HepG2 (cell line): Measurements from ENCODE around the gene BCL2L1. TPM values are rescaled to one million over a fixed set of nuclear protein-coding genes. Genes with fewer than 3 reads are reported as not detected.

Experiments
- ATAC-seq: fragments of 200-7000 bp; cut with Tn5 transposase; 3 replicates; pipeline ENCODE4 v1.9.1; 2020; ENCODE audit warnings: mild to moderate bottlenecking, moderate library complexity
- BruUV-seq: library from RNA; stranded (reverse); fragments of 400-500 nt; replicated peaks from 2 replicates; lab custom pipeline; 2021; lab: Mats Ljungman, UMichigan
- CTCF ChIA-PET: fragments of 300-600 bp; formaldehyde crosslinking; extraction: SDS; loops from one replicate; lab custom pipeline; 2021; ENCODE audit warnings: low total read pairs, inconsistent platforms, low intra/inter-chr PET ratio; lab: Yijun Ruan, JAX
- POLR2A ChIA-PET: fragments of 350-600 bp; sonication (Branson Sonifier 250); formaldehyde crosslinking; loops from one replicate; lab custom pipeline; 2020; ENCODE audit warnings: antibody characterized with exemption, inconsistent platforms; lab: Yijun Ruan, JAX
- DNase-seq: peaks from one replicate; pipeline ENCODE4 v3.0.0-alpha.2; 2015; ENCODE audit warnings: low spot score
- FAIRE-seq: peaks from 3 replicates; lab custom pipeline; 2011; peaks lifted over from hg19 to GRCh38; lab: Jason Lieb, UNC
- H2AFZ ChIP-seq: one replicate; pipeline ENCODE4 v1.6.1; 2011; ENCODE audit warnings: low read length, inconsistent platforms
- H3K27ac ChIP-seq: fragments of 300-600 bp; 3 replicates; pipeline ENCODE4 v1.8.0; 2011; ENCODE audit warnings: mixed run types, mild to moderate bottlenecking, mixed read lengths, low read length, inconsistent platforms; ENCODE audit not compliant: insufficient read depth; ENCODE audit errors: extremely low read length
- H3K27me3 ChIP-seq, 2 experiments: fragments of 200-600 bp in 1 of 2; 2 replicates in 1 of 2; 3 replicates in 1 of 2; pipeline versions ENCODE4 v1.6.0 to v1.8.0; 2011; ENCODE audit warnings: low read length in 2 of 2, mild to moderate bottlenecking in 2 of 2, moderate library complexity in 2 of 2, inconsistent platforms in 1 of 2; ENCODE audit not compliant: insufficient read depth in 2 of 2, control insufficient read depth in 1 of 2
- H3K36me3 ChIP-seq, 2 experiments: fragments of 200-600 bp in 1 of 2; replicated peaks in 1 of 2; 2 replicates in 1 of 2; 3 replicates in 1 of 2; pipeline versions ENCODE4 v1.5.1 to v1.8.0; 2011; ENCODE audit warnings: low read length in 2 of 2, inconsistent platforms in 1 of 2; ENCODE audit not compliant: insufficient read depth in 2 of 2, control insufficient read depth in 1 of 2
- H3K4me1 ChIP-seq: 2 replicates; pipeline ENCODE4 v1.5.1; 2012; ENCODE audit warnings: low read length, inconsistent platforms; ENCODE audit not compliant: insufficient read depth
- H3K4me2 ChIP-seq: 2 replicates; pipeline ENCODE4 v1.6.0; 2011; ENCODE audit warnings: low read depth, low read length, inconsistent platforms
- H3K4me3 ChIP-seq, 3 experiments: fragments of 200-600 bp in 1 of 3; sonication (generic), shearing (Covaris generic) in 1 of 3; replicated peaks in 1 of 3; 2 replicates each; pipeline ENCODE4 v1.5.1; 2011 to 2016; ENCODE audit warnings: low read length in 3 of 3, inconsistent platforms in 2 of 3, low read depth in 2 of 3, mild to moderate bottlenecking in 2 of 3, control low read depth in 1 of 3, mixed read lengths in 1 of 3; ENCODE audit not compliant: insufficient read depth in 1 of 3
- H3K79me2 ChIP-seq: one replicate; pipeline ENCODE4 v1.6.1; 2011; ENCODE audit warnings: low read length, inconsistent platforms; ENCODE audit not compliant: insufficient read depth
- H3K9ac ChIP-seq: 2 replicates; pipeline ENCODE4 v1.6.0; 2011; ENCODE audit warnings: mild to moderate bottlenecking, low read depth, low read length, inconsistent platforms; ENCODE audit not compliant: insufficient read depth
- H3K9me3 ChIP-seq: 2 replicates; pipeline ENCODE4 v1.5.1; 2012; ENCODE audit warnings: mild to moderate bottlenecking, low read length
- H4K20me1 ChIP-seq: 2 replicates; pipeline ENCODE4 v1.6.0; 2011; ENCODE audit warnings: inconsistent platforms, mild to moderate bottlenecking, low read length, moderate library complexity; ENCODE audit not compliant: insufficient read depth
- CREB1 ChIP-seq, 2 experiments: fragments of 450-650 bp in 1 of 2; IDR thresholded peaks; 2 replicates each; pipeline ENCODE4 v1.6.1; 2016 to 2017; ENCODE audit warnings: control low read depth in 1 of 2, mild to moderate bottlenecking in 1 of 2, missing compliant biosample characterization in 1 of 2, missing genetic modification characterization in 1 of 2
- HMG20B ChIP-seq: conservative IDR thresholded peaks from 2 replicates; pipeline ENCODE4 v1.6.1; 2016; ENCODE audit warnings: missing genetic modification reagents, missing compliant biosample characterization
- NFYC ChIP-seq: IDR thresholded peaks from 2 replicates; pipeline ENCODE4 v1.6.1; 2016; ENCODE audit warnings: missing genetic modification reagents, missing compliant biosample characterization
- POGZ ChIP-seq: sonication (generic); formaldehyde crosslinking; IDR thresholded peaks from 2 replicates; pipeline ENCODE4 v1.4.0; 2020; ENCODE audit warnings: mild to moderate bottlenecking, missing genetic modification reagents
- ZMAT3 ChIP-seq: sonication (generic); formaldehyde crosslinking; conservative IDR thresholded peaks from 2 replicates; pipeline ENCODE4 v1.7.0; 2021; ENCODE audit warnings: missing genetic modification reagents
- ZNF20 ChIP-seq: sonication (generic); formaldehyde crosslinking; IDR thresholded peaks from 2 replicates; pipeline ENCODE4 v1.4.0; 2020; ENCODE audit warnings: mild to moderate bottlenecking, moderate library complexity, missing genetic modification reagents
- ZNF572 ChIP-seq: sonication (generic); formaldehyde crosslinking; IDR thresholded peaks from 2 replicates; pipeline ENCODE4 v1.5.1; 2020; ENCODE audit warnings: mild to moderate bottlenecking, missing genetic modification reagents
- ZNF883 ChIP-seq: sonication (generic); formaldehyde crosslinking; IDR thresholded peaks from 2 replicates; pipeline ENCODE4 v1.5.1; 2020; ENCODE audit warnings: mild to moderate bottlenecking, missing genetic modification reagents; ENCODE audit errors: not compliant biosample characterization
- WGBS: methylation state at CpG from one replicate; pipeline ENCODE4 v1.1.6; 2017; ENCODE audit warnings: low lambda C conversion rate; 5-methylcytosine and 5-hydroxymethylcytosine counted together
- in situ Hi-C: cut with HindIII; loops from 2 replicates; pipeline ENCODE4 v1.10.0; 2017; ENCODE audit warnings: low pct_unique_long_range_greater_than_20kb; ENCODE audit not compliant: extremely low pct_ligation_motif_present
- intact Hi-C: fragments of 100-400 bp; cut with micrococcal nuclease; formaldehyde crosslinking; loops from one replicate; pipeline ENCODE4 v1.10.0; 2022; ENCODE audit not compliant: unreplicated experiment
- polyA plus RNA-seq, 8 experiments: library from polyadenylated mRNA; depleted of rRNA in 3 of 8; stranded (reverse) in 7 of 8; unstranded in 1 of 8; fragments of >200 nt; fragmentation: Illumina TruSeq in 4 of 8; extraction: Trizol in 4 of 8; gene quantifications; 2 replicates each; pipeline versions ENCODE4 v1.2.1 to v1.2.3, GENCODE V29; 2011 to 2016; ENCODE audit warnings: low read depth in 4 of 8, missing spikeins in 1 of 8, mixed read lengths in 1 of 8; ENCODE audit not compliant: insufficient read depth in 1 of 8
- total RNA-seq, 5 experiments: library from RNA; depleted of rRNA; stranded (reverse); fragments of >200 nt; fragmentation: Illumina TruSeq; extraction: Trizol; gene quantifications; 2 replicates each; pipeline ENCODE4 v1.2.3, GENCODE V29; 2016; ENCODE audit warnings: low read depth in 1 of 5
- TF ChIP-seq, protein P1 (sequence below): sonication (generic); formaldehyde crosslinking; IDR thresholded peaks from 2 replicates; pipeline ENCODE4 v1.4.0; 2020; ENCODE audit warnings: missing genetic modification reagents
- TF ChIP-seq, protein P2 (sequence below): sonication (generic); formaldehyde crosslinking; IDR thresholded peaks from 2 replicates; pipeline ENCODE4 v1.5.0; 2020; ENCODE audit warnings: mild to moderate bottlenecking, missing genetic modification reagents
- TF ChIP-seq, protein P3 (sequence below), 2 experiments: sonication (generic) in 1 of 2; formaldehyde crosslinking in 1 of 2; IDR thresholded peaks; 2 replicates each; pipeline versions ENCODE4 v1.4.0 to v1.6.1; 2016 to 2020; ENCODE audit warnings: borderline replicate concordance in 1 of 2, low read depth in 1 of 2, mild to moderate bottlenecking in 1 of 2, missing genetic modification reagents in 1 of 2
- TF ChIP-seq, protein P4 (sequence below): sonication (generic); formaldehyde crosslinking; IDR thresholded peaks from 2 replicates; pipeline ENCODE4 v1.5.1; 2020; ENCODE audit warnings: mild to moderate bottlenecking, missing genetic modification reagents, moderate library complexity

BCL2L1 gene
- total and polyA plus RNA-seq, 2 of the 13 experiments (the other 11 are each of a cell fraction or from before 2014, with no cell fraction given) = 164 to 258 TPM

DNA sequence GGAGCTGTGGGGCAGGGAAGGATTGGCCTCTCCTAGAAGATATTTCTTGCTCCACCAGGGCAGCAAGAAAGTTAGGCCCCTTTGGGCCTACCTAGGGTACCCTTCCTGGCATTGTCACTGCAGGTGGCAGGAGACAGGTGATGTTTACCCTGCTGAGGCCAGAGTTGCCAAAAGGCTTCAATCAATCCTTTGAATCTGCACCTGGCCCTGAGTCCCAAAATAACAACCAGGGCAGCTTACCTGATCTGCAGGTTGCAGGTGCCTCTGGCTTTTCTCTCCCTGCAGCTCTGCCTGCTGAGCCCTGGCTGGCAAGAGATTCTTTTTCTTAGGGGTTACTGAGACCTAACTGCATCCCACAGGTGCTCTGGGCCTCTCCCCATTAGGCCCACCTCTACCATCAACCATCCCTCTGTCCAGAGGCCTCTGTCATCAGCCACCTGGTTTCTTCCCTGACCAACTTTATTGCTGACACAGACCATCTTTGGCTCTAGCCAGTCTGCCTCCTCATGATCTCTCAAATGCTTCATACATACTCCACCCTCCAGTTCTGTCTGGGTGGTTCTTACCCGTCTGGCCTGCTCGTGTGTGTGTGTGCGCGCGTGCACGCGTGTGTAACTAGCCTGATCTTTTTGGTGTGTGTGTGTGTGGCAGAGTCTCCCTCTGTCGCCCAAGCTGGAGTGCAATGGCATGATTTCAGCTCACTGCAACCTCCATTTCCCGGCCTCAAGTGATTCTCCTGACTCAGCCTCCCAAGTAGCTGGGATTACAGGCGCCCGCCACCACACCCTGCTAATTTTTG, 13.7 kb downstream of the BCL2L1 start:
- peak overlapping the region; percentile 46 for H3K27ac ChIP-seq
- no peak overlapping the region for H3K4me3 ChIP-seq
- DNase-seq = no peak
- H3K27me3 ChIP-seq = no peaks in the 10 kb centered on the region
- no peak overlapping the region for H2AFZ ChIP-seq
- peaks cover 99% of the 10 kb centered on the region for H3K4me1 ChIP-seq
- no peaks in the 10 kb centered on the region for H3K9me3 ChIP-seq
- H3K9ac ChIP-seq = no peak overlapping the region
- no peak for FAIRE-seq
- WGBS = 94% methylated on average over 11 of the region's 11 CpGs
- CTCF ChIA-PET = no interaction called here
- no peak for ATAC-seq
- peaks cover 90% of the 10 kb centered on the region for H3K79me2 ChIP-seq
- peaks cover 42 to 80% of the 10 kb centered on the region in 2 experiments for H3K36me3 ChIP-seq
- in situ Hi-C loops (no loop called here), intact Hi-C loops (loop anchor here (1.0 kb wide), 1 partner anchor 8 kb away; no protein-coding TSS in a partner anchor)
- H4K20me1 ChIP-seq = peaks cover 15% of the 10 kb centered on the region
- no TSS peak for BruUV-seq
- POLR2A ChIA-PET = interaction anchor here (1.2 to 33.2 kb wide), 6 partner anchors 6 to 105 kb away, joined by 3 to 2822 read pairs (median 1312); partner anchors contain the start of gene BCL2L1
- 0 out of 2 replicates have a peak overlapping the region, but pooled peaks have one; percentile 2 for H3K4me2 ChIP-seq
- TF ChIP-seq ZMAT3 (CRISPR knock-in tag) (0 out of 2 replicates have a peak, but pooled peaks have one; percentile 24), ZNF572 (CRISPR knock-in tag) (peak; percentile 40; the same call in 1 of the 2 replicates), NFYC (CRISPR knock-in tag) (no peak), ZNF883 (CRISPR knock-in tag) (no peak), HMG20B (CRISPR knock-in tag) (no peak), POGZ (CRISPR knock-in tag) (0 out of 2 replicates have a peak, but pooled peaks have one; percentile 31), ZNF20 (no peak), CREB1 (IDR thresholded peaks at IDR 0.05) (no peak), CREB1 (CRISPR knock-in tag; IDR thresholded peaks at IDR 0.05) (peak; percentile 27; the same call in 1 of the 2 replicates)
- TF ChIP-seq, protein P1, sequence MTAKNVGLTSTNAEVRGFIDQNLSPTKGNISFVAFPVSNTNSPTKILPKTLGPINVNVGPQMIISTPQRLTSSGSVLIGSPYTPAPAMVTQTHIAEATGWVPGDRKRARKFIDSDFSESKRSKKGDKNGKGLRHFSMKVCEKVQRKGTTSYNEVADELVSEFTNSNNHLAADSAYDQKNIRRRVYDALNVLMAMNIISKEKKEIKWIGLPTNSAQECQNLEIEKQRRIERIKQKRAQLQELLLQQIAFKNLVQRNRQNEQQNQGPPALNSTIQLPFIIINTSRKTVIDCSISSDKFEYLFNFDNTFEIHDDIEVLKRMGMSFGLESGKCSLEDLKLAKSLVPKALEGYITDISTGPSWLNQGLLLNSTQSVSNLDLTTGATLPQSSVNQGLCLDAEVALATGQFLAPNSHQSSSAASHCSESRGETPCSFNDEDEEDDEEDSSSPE (CRISPR knock-in tag) = 0 out of 2 replicates have a peak, but pooled peaks have one; percentile 10
- TF ChIP-seq, protein P2, sequence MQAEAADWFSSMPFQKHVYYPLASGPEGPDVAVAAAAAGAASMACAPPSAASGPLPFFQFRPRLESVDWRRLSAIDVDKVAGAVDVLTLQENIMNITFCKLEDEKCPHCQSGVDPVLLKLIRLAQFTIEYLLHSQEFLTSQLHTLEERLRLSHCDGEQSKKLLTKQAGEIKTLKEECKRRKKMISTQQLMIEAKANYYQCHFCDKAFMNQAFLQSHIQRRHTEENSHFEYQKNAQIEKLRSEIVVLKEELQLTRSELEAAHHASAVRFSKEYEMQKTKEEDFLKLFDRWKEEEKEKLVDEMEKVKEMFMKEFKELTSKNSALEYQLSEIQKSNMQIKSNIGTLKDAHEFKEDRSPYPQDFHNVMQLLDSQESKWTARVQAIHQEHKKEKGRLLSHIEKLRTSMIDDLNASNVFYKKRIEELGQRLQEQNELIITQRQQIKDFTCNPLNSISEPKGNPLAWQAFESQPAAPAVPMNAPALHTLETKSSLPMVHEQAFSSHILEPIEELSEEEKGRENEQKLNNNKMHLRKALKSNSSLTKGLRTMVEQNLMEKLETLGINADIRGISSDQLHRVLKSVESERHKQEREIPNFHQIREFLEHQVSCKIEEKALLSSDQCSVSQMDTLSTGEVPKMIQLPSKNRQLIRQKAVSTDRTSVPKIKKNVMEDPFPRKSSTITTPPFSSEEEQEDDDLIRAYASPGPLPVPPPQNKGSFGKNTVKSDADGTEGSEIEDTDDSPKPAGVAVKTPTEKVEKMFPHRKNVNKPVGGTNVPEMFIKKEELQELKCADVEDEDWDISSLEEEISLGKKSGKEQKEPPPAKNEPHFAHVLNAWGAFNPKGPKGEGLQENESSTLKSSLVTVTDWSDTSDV (CRISPR knock-in tag) = 0 out of 2 replicates have a peak, but pooled peaks have one; percentile 21
- TF ChIP-seq, protein P3, sequence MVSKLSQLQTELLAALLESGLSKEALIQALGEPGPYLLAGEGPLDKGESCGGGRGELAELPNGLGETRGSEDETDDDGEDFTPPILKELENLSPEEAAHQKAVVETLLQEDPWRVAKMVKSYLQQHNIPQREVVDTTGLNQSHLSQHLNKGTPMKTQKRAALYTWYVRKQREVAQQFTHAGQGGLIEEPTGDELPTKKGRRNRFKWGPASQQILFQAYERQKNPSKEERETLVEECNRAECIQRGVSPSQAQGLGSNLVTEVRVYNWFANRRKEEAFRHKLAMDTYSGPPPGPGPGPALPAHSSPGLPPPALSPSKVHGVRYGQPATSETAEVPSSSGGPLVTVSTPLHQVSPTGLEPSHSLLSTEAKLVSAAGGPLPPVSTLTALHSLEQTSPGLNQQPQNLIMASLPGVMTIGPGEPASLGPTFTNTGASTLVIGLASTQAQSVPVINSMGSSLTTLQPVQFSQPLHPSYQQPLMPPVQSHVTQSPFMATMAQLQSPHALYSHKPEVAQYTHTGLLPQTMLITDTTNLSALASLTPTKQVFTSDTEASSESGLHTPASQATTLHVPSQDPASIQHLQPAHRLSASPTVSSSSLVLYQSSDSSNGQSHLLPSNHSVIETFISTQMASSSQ (IDR thresholded peaks at IDR 0.05; ENCODE audit: low read depth) = no peak
- TF ChIP-seq, protein P3 (CRISPR knock-in tag; IDR thresholded peaks at IDR 0.05; ENCODE audit: borderline replicate concordance) = no peak
- TF ChIP-seq, protein P4, sequence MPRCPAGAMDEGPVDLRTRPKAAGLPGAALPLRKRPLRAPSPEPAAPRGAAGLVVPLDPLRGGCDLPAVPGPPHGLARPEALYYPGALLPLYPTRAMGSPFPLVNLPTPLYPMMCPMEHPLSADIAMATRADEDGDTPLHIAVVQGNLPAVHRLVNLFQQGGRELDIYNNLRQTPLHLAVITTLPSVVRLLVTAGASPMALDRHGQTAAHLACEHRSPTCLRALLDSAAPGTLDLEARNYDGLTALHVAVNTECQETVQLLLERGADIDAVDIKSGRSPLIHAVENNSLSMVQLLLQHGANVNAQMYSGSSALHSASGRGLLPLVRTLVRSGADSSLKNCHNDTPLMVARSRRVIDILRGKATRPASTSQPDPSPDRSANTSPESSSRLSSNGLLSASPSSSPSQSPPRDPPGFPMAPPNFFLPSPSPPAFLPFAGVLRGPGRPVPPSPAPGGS = 0 out of 2 replicates have a peak, but pooled peaks have one; percentile 60
